Stimulated activated CD8-positive, alpha-beta memory T cell treated with anti-CD3 and anti-CD28 coated beads, Interleukin-7, amount 100 ng/mL, for 48 hours (primary cell): ENCODE results near the gene NOXA1.
A peak's percentile ranks its signal among the peaks of the same experiment; 100 is the strongest.
"Not testable (repeated sequence)": the region's sequence is repeated elsewhere in the genome, so short reads cannot be mapped to it uniquely, and the experiment has no call there.

Experiments used
- DNase-seq, 2 donors: peaks; one replicate each; pipeline ENCODE4 v3.0.0-alpha.2; 2020; ENCODE audit warnings: low read depth in 1 of 2; ENCODE audit errors: extremely low read depth in 1 of 2

NOXA1 gene

GRCh38 chr9:137422604-137423513 is at the start of gene NOXA1, which contains the start of gene EXD3:
NOXA1 (plus strand) TSS chr9:137423393; CDS start chr9:137423530, 137 bp downstream.
EXD3 (minus strand) TSS chr9:137423162; CDS start chr9:137395357, 27,805 bp downstream.
- peak; percentile 87 to 88 for DNase-seq

GRCh38 chr9:137373611-137373980 is 49.6 kb upstream of the NOXA1 start:
- DNase-seq: no peak

- no peak for DNase-seq
Observed at GRCh38 chr9:137374131-137374845, 48.9 kb upstream of the NOXA1 start.

- DNase-seq: no peak
Observed at GRCh38 chr9:137375321-137376058, 47.7 kb upstream of the NOXA1 start.

DNA sequence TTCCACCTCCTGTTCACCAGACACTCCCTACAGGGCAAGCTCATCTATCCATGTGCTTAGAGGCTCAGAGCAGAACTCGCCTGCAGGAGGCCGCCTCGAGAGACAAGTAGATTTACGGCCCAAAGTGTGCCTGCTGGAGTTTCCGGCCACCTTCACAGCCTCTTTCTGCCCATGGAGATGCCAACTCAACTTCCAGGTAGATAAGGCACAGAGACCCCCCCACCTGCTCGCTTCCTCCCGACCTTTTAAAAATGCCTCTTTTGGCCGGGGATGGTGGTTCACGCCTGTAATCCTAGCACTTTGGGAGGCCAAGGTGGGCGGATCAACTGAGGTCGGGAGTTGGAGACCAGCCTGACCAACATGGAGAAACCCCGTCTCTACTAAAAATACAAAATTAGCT is 46.8 kb upstream of the NOXA1 start:
- DNase-seq: no peak

DNA sequence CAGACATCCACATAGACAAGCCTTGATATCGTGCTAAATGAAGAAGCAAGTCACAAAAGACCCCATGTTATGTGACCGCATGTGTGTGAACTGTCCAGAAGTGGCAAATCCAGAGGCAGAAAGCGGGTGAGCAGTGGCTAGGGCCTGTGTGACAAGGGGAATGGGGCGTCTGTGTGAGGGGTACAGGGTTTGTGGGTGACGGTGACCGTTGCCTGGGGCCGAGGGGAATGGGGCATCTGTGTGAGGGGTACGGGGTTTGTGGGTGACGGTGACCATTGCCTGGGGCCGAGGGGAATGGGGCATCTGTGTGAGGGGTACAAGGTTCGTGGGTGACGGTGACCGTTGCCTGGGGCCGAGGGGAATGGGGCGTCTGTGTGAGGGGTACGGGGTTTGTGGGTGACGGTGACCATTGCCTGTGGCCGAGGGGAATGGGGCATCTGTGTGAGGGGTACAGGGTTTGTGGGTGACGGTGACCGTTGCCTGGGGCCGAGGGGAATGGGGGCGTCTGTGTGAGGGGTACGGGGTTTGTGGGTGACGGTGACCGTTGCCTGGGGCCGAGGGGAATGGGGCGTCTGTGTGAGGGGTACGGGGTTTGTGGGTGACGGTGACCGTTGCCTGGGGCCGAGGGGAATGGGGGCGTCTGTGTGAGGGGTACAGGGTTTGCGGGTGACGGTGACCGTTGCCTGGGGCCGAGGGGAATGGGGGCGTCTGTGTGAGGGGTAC is 44.3 kb upstream of the NOXA1 start:
- not testable (repeated sequence) for DNase-seq

- DNase-seq: no peak
Observed at GRCh38 chr9:137379761-137380161, 43.4 kb upstream of the NOXA1 start.

GRCh38 chr9:137380171-137380570 is 43.0 kb upstream of the NOXA1 start:
- no peak for DNase-seq

- no peak for DNase-seq
Observed at GRCh38 chr9:137380606-137381005, 42.6 kb upstream of the NOXA1 start.

- no peak for DNase-seq
Observed at GRCh38 chr9:137381501-137382443, 41.4 kb upstream of the NOXA1 start.

GRCh38 chr9:137382444-137383080 is 40.6 kb upstream of the NOXA1 start:
- no peak for DNase-seq

- no peak for DNase-seq
Observed at GRCh38 chr9:137383081-137383783, 40.0 kb upstream of the NOXA1 start.

GRCh38 chr9:137383784-137384756 is 39.1 kb upstream of the NOXA1 start:
- DNase-seq: no peak

GRCh38 chr9:137385061-137385655 is 38.0 kb upstream of the NOXA1 start:
- DNase-seq: no peak

GRCh38 chr9:137386507-137387113 is 36.6 kb upstream of the NOXA1 start:
- DNase-seq: not testable (repeated sequence)

- DNase-seq: no peak
Observed at GRCh38 chr9:137387114-137387890, 35.9 kb upstream of the NOXA1 start.
